OCI-LY1 (cell line): Measurements from ENCODE around the gene PCBP3.

Source experiments
- H2AFZ ChIP-seq: fragments of 200-600 bp; sonication (generic), shearing (Covaris generic); 2 replicates; pipeline ENCODE4 v1.6.0; 2014; ENCODE audit warnings: antibody characterized with exemption, mild to moderate bottlenecking, low read length
- H3F3A ChIP-seq: fragments of 200-600 bp; sonication (generic), shearing (Covaris generic); 2 replicates; pipeline ENCODE4 v1.6.0; 2014; ENCODE audit warnings: mild to moderate bottlenecking, antibody characterized with exemption, low read length, moderate library complexity; ENCODE audit not compliant: insufficient read depth
- H3K27ac ChIP-seq: fragments of 200-600 bp; sonication (generic); 2 replicates; pipeline ENCODE4 v1.5.1; 2014; ENCODE audit warnings: low read length, mixed run types, mild to moderate bottlenecking, low read depth; ENCODE audit not compliant: poor library complexity, severe bottlenecking
- H3K27me3 ChIP-seq: fragments of 200-600 bp; sonication (generic); 2 replicates; pipeline ENCODE4 v1.6.0; 2014; ENCODE audit warnings: antibody characterized with exemption, mild to moderate bottlenecking, low read length, moderate library complexity; ENCODE audit not compliant: insufficient read depth
- H3K36me3 ChIP-seq: fragments of 200-600 bp; sonication (generic); 2 replicates; pipeline ENCODE4 v1.6.1; 2014; ENCODE audit warnings: mild to moderate bottlenecking, antibody characterized with exemption, low read length, moderate library complexity, mixed read lengths; ENCODE audit not compliant: insufficient read depth
- H3K4me1 ChIP-seq: fragments of 200-600 bp; sonication (generic); 2 replicates; pipeline ENCODE4 v1.5.1; 2014; ENCODE audit warnings: mild to moderate bottlenecking, low read length, moderate library complexity; ENCODE audit not compliant: insufficient read depth, severe bottlenecking
- H3K4me2 ChIP-seq: fragments of 200-600 bp; sonication (generic), shearing (Covaris generic); 2 replicates; pipeline ENCODE4 v1.6.1; 2014; ENCODE audit warnings: low read length
- H3K4me3 ChIP-seq: fragments of 200-600 bp; sonication (generic); 2 replicates; pipeline ENCODE4 v1.5.1; 2014; ENCODE audit warnings: low read length, low read depth, mild to moderate bottlenecking, mixed read lengths; ENCODE audit not compliant: poor library complexity, severe bottlenecking
- H3K79me2 ChIP-seq: fragments of 200-600 bp; shearing (Covaris generic); 2 replicates; pipeline ENCODE4 v1.6.1; 2016; ENCODE audit warnings: mixed run types, low read length, mixed read lengths; ENCODE audit not compliant: insufficient read depth
- H3K9ac ChIP-seq: fragments of 200-600 bp; sonication (generic), shearing (Covaris generic); 2 replicates; pipeline ENCODE4 v1.6.1; 2014; ENCODE audit warnings: mild to moderate bottlenecking, low read length, mixed read lengths
- H3K9me2 ChIP-seq: fragments of 200-600 bp; sonication (generic), shearing (Covaris generic); 2 replicates; pipeline ENCODE4 v1.6.1; 2014; ENCODE audit warnings: low read depth, mild to moderate bottlenecking, low read length, mixed read lengths
- H3K9me3 ChIP-seq: fragments of 200-600 bp; shearing (Covaris generic); 2 replicates; pipeline ENCODE4 v1.6.1; 2014; ENCODE audit warnings: low read length, mixed read lengths
- H4K20me1 ChIP-seq: fragments of 200-600 bp; sonication (generic), shearing (Covaris generic); 2 replicates; pipeline ENCODE4 v1.6.0; 2016; ENCODE audit warnings: mild to moderate bottlenecking, low read length; ENCODE audit not compliant: insufficient read depth
- EZH2 ChIP-seq: fragments of 200-600 bp; sonication (generic), shearing (Covaris generic); IDR thresholded peaks from 2 replicates; pipeline ENCODE4 v1.8.0; 2017; ENCODE audit warnings: borderline replicate concordance, mixed run types, mild to moderate bottlenecking, antibody characterized with exemption, low read length, moderate library complexity, mixed read lengths
- TF ChIP-seq, protein P1 (sequence below): fragments of 200-600 bp; sonication (generic), shearing (Covaris generic); IDR thresholded peaks from 2 replicates; pipeline ENCODE4 v1.5.1; 2017; ENCODE audit warnings: mild to moderate bottlenecking, antibody characterized with exemption, low read length, moderate library complexity, mixed read lengths

The PCBP3 gene

DNA sequence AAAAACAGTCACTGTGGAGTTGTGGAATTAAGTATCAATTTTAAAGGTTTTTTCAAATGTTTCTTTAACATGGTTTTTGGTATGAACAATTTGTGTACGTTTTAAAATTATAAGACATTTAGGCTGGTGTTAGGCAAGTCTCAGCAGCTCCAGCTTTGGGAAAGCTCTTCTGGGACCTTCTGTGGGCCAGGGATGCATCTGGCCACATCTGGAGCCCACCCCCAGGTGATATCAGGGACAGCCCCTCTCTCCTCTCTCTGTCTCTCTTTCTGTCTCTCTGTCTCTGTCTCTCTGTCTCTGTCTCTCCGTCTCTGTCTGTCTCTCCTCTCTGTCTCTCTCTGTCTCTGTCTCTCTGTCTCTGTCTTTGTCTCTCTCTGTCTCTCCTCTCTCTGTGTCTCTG, 336.7 kb downstream of the PCBP3 start:
- Histone ChIP-seq H3K4me3 (no peak overlapping the region), H3K27ac (no peak overlapping the region), H3K9me3 (no peaks in the 10 kb centered on the region), H3K27me3 (no peaks in the 10 kb centered on the region), H3K9me2 (no peaks in the 10 kb centered on the region), H3K36me3 (no peaks in the 10 kb centered on the region), H3F3A (peaks cover 3% of the 10 kb centered on the region; the same call in 1 of the 2 replicates), H3K79me2 (no peaks in the 10 kb centered on the region), H4K20me1 (no peaks in the 10 kb centered on the region), H2AFZ (no peak overlapping the region), H3K4me2 (no peak overlapping the region), H3K9ac (no peak overlapping the region), H3K4me1 (no peaks in the 10 kb centered on the region)
- TF ChIP-seq, protein P1, sequence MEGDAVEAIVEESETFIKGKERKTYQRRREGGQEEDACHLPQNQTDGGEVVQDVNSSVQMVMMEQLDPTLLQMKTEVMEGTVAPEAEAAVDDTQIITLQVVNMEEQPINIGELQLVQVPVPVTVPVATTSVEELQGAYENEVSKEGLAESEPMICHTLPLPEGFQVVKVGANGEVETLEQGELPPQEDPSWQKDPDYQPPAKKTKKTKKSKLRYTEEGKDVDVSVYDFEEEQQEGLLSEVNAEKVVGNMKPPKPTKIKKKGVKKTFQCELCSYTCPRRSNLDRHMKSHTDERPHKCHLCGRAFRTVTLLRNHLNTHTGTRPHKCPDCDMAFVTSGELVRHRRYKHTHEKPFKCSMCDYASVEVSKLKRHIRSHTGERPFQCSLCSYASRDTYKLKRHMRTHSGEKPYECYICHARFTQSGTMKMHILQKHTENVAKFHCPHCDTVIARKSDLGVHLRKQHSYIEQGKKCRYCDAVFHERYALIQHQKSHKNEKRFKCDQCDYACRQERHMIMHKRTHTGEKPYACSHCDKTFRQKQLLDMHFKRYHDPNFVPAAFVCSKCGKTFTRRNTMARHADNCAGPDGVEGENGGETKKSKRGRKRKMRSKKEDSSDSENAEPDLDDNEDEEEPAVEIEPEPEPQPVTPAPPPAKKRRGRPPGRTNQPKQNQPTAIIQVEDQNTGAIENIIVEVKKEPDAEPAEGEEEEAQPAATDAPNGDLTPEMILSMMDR = no peak
- TF ChIP-seq EZH2 = no peak

DNA sequence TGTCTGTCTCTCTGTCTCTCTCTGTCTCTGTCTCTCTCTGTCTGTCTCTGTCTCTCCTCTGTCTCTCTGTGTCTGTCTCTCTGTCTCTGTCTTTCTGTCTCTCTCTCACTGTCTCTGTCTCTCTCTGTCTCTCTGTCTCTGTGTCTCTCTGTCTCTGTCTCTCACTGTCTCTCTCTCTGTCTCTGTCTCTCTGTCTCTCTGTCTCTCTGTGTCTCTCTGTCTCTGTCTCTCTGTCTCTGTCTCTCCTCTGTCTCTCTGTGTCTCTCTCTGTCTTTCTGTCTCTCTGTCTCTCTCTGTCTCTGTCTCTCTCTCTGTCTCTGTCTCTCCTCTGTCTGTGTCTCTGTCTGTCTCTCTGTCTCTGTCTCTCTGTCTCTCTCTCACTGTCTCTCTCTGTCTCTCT, 337.2 kb downstream of the PCBP3 start:
- TF ChIP-seq, protein P1 = no peak
- no peak for TF ChIP-seq EZH2
- H3K9ac ChIP-seq = no peak overlapping the region
- no peak overlapping the region for H3K4me2 ChIP-seq
- H3K9me2 ChIP-seq = no peaks in the 10 kb centered on the region
- H3K9me3 ChIP-seq = no peaks in the 10 kb centered on the region
- H3K4me3 ChIP-seq = no peak overlapping the region
- H3K4me1 ChIP-seq = no peaks in the 10 kb centered on the region
- no peak overlapping the region for H3K27ac ChIP-seq
- no peaks in the 10 kb centered on the region for H4K20me1 ChIP-seq
- H3K27me3 ChIP-seq = no peaks in the 10 kb centered on the region
- H3F3A ChIP-seq = peaks cover 3% of the 10 kb centered on the region; the same call in 1 of the 2 replicates
- no peaks in the 10 kb centered on the region for H3K36me3 ChIP-seq
- no peak overlapping the region for H2AFZ ChIP-seq
- H3K79me2 ChIP-seq = no peaks in the 10 kb centered on the region

GRCh38 chr21:45981151-45982091, 337.9 kb downstream of the PCBP3 start, which contains the start of gene COL6A1:
Gene COL6A1 (plus strand): TSS chr21:45981770. CDS start chr21:45981851, 81 bp downstream.
- no peaks in the 10 kb centered on the region for H3K9me2 ChIP-seq
- no peak within 1 kb of the TSS for H3K4me3 ChIP-seq
- no peak within 1 kb of the TSS for H3K27ac ChIP-seq
- H3K9me3 ChIP-seq = no peaks in the 10 kb centered on the region
- H3K79me2 ChIP-seq = no peaks in the 10 kb centered on the region
- H4K20me1 ChIP-seq = no peaks in the 10 kb centered on the region
- peaks cover 3% of the 10 kb centered on the region; the same call in 1 of the 2 replicates for H3F3A ChIP-seq
- no peak within 1 kb of the TSS for H3K9ac ChIP-seq
- no peak within 1 kb of the TSS for H2AFZ ChIP-seq
- no peak within 1 kb of the TSS for H3K4me2 ChIP-seq
- TF ChIP-seq EZH2 = no peak
- no peaks in the 10 kb centered on the region for H3K36me3 ChIP-seq
- H3K27me3 ChIP-seq = no peaks in the 10 kb centered on the region
- H3K4me1 ChIP-seq = no peaks in the 10 kb centered on the region
